ENCODE results near the gene CDK2AP2. TPM values are rescaled to one million over a fixed set of nuclear protein-coding genes. Genes with fewer than 3 reads are reported as not detected.

CDK2AP2 gene
- total and polyA plus RNA-seq, 10 of the 15 experiments (the other 5 are each of a cell fraction or from before 2014, with no cell fraction given), result 8.0 to 177 (median 40.9) TPM

DNA sequence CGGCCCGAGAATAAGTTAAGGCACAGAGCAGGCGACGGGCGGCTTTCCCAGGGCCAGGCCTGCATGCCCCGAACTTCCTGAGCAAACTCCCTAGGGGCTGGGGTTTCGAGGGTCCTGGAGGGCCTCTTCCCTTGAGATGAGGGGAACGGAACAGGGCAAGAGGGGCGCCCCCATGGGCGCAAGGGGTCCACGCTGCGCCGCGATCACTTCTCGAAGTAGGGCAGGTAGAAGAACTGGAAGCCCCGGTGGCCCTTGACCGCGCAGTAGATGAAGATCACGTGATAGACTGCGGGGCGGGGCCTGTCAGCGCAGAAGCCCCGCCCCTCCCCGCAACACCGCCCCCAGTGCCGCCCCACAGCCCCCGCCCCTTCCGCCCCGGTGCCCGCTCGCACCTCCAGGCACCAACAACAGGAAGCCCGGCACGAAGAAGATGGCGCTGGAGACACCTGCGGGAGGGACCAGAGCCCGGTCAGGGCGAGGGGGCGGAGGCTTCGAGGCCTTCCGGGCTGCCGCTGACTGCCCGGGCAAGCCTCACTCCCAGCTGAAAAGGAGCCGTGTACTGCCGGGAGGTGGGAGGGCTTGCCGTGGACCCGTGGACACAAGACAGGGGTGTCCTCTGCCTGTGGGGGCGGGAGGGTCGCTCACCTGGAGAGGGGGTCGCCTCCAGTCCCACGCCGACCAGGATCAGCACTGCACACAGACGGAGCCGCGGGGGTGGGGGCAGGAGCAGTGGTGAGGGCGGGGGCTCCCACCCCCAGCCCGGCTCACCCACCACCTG is 43.4 kb downstream of the CDK2AP2 start (continued):
- TF ChIP-seq, protein P1, sequence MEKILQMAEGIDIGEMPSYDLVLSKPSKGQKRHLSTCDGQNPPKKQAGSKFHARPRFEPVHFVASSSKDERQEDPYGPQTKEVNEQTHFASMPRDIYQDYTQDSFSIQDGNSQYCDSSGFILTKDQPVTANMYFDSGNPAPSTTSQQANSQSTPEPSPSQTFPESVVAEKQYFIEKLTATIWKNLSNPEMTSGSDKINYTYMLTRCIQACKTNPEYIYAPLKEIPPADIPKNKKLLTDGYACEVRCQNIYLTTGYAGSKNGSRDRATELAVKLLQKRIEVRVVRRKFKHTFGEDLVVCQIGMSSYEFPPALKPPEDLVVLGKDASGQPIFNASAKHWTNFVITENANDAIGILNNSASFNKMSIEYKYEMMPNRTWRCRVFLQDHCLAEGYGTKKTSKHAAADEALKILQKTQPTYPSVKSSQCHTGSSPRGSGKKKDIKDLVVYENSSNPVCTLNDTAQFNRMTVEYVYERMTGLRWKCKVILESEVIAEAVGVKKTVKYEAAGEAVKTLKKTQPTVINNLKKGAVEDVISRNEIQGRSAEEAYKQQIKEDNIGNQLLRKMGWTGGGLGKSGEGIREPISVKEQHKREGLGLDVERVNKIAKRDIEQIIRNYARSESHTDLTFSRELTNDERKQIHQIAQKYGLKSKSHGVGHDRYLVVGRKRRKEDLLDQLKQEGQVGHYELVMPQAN (conservative IDR thresholded peaks at IDR 0.05), result no peak
- TF ChIP-seq MTA3 (IDR thresholded peaks at IDR 0.05; ENCODE audit: borderline replicate concordance, low read length) (no peak), NR2C2 (IDR thresholded peaks at IDR 0.05; ENCODE audit: borderline replicate concordance, control insufficient read depth, insufficient read length, low read depth) (no peak), POU2F2 (IDR thresholded peaks at IDR 0.05; ENCODE audit: borderline replicate concordance, low read depth, low read length) (peak; percentile 37; the same call in 1 of the 3 replicates), PML (IDR thresholded peaks at IDR 0.05; ENCODE audit: low read length) (no peak)
- TF ChIP-seq, protein P2, sequence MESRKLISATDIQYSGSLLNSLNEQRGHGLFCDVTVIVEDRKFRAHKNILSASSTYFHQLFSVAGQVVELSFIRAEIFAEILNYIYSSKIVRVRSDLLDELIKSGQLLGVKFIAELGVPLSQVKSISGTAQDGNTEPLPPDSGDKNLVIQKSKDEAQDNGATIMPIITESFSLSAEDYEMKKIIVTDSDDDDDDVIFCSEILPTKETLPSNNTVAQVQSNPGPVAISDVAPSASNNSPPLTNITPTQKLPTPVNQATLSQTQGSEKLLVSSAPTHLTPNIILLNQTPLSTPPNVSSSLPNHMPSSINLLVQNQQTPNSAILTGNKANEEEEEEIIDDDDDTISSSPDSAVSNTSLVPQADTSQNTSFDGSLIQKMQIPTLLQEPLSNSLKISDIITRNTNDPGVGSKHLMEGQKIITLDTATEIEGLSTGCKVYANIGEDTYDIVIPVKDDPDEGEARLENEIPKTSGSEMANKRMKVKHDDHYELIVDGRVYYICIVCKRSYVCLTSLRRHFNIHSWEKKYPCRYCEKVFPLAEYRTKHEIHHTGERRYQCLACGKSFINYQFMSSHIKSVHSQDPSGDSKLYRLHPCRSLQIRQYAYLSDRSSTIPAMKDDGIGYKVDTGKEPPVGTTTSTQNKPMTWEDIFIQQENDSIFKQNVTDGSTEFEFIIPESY (IDR thresholded peaks at IDR 0.05), result no peak
- TF ChIP-seq, protein P3, sequence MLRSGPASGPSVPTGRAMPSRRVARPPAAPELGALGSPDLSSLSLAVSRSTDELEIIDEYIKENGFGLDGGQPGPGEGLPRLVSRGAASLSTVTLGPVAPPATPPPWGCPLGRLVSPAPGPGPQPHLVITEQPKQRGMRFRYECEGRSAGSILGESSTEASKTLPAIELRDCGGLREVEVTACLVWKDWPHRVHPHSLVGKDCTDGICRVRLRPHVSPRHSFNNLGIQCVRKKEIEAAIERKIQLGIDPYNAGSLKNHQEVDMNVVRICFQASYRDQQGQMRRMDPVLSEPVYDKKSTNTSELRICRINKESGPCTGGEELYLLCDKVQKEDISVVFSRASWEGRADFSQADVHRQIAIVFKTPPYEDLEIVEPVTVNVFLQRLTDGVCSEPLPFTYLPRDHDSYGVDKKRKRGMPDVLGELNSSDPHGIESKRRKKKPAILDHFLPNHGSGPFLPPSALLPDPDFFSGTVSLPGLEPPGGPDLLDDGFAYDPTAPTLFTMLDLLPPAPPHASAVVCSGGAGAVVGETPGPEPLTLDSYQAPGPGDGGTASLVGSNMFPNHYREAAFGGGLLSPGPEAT (IDR thresholded peaks at IDR 0.05; ENCODE audit: low read depth), result 0 out of 2 replicates have a peak, but pooled peaks have one; percentile 23
- TF ChIP-seq, protein P4, sequence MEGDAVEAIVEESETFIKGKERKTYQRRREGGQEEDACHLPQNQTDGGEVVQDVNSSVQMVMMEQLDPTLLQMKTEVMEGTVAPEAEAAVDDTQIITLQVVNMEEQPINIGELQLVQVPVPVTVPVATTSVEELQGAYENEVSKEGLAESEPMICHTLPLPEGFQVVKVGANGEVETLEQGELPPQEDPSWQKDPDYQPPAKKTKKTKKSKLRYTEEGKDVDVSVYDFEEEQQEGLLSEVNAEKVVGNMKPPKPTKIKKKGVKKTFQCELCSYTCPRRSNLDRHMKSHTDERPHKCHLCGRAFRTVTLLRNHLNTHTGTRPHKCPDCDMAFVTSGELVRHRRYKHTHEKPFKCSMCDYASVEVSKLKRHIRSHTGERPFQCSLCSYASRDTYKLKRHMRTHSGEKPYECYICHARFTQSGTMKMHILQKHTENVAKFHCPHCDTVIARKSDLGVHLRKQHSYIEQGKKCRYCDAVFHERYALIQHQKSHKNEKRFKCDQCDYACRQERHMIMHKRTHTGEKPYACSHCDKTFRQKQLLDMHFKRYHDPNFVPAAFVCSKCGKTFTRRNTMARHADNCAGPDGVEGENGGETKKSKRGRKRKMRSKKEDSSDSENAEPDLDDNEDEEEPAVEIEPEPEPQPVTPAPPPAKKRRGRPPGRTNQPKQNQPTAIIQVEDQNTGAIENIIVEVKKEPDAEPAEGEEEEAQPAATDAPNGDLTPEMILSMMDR (IDR thresholded peaks at IDR 0.05 in 2 of 3, conservative IDR thresholded peaks at IDR 0.05 in 1 of 3; ENCODE audit: control insufficient read depth in 2 of 3, extremely low read depth in 1 of 3, insufficient read depth in 1 of 3, low read depth in 3 of 3, low read length in 3 of 3), result no peak
- TF ChIP-seq, protein P5, sequence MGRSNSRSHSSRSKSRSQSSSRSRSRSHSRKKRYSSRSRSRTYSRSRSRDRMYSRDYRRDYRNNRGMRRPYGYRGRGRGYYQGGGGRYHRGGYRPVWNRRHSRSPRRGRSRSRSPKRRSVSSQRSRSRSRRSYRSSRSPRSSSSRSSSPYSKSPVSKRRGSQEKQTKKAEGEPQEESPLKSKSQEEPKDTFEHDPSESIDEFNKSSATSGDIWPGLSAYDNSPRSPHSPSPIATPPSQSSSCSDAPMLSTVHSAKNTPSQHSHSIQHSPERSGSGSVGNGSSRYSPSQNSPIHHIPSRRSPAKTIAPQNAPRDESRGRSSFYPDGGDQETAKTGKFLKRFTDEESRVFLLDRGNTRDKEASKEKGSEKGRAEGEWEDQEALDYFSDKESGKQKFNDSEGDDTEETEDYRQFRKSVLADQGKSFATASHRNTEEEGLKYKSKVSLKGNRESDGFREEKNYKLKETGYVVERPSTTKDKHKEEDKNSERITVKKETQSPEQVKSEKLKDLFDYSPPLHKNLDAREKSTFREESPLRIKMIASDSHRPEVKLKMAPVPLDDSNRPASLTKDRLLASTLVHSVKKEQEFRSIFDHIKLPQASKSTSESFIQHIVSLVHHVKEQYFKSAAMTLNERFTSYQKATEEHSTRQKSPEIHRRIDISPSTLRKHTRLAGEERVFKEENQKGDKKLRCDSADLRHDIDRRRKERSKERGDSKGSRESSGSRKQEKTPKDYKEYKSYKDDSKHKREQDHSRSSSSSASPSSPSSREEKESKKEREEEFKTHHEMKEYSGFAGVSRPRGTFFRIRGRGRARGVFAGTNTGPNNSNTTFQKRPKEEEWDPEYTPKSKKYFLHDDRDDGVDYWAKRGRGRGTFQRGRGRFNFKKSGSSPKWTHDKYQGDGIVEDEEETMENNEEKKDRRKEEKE (IDR thresholded peaks at IDR 0.05), result no peak

All from GM12878 (cell line).